GM23338 (cell line): ENCODE data around the gene FTO. TPM values are rescaled to one million over a fixed set of nuclear protein-coding genes. Genes with fewer than 3 reads are reported as not detected.

Experiments
- ATAC-seq: fragments of 200-7000 bp; cut with Tn5 transposase; 3 replicates; pipeline ENCODE4 v1.9.1; 2020
- DNase-seq: peaks from one replicate; pipeline ENCODE4 v3.0.0-alpha.2; 2015; ENCODE audit warnings: low spot score
- H2AFZ ChIP-seq: fragments of 200-600 bp; sonication (generic); 2 replicates; pipeline ENCODE4 v1.8.0; 2016; ENCODE audit warnings: antibody characterized with exemption, mild to moderate bottlenecking, moderate library complexity
- H3F3A ChIP-seq: fragments of 200-600 bp; sonication (generic); replicated peaks from 2 replicates; pipeline ENCODE4 v1.8.0; 2017; ENCODE audit warnings: antibody characterized with exemption, mixed run types, low read depth
- H3K27ac ChIP-seq: fragments of 200-600 bp; sonication (generic); 2 replicates; pipeline ENCODE4 v1.6.1; 2016; ENCODE audit warnings: low read depth
- H3K27me3 ChIP-seq: fragments of 200-600 bp; sonication (generic); 2 replicates; pipeline ENCODE4 v1.8.0; 2016; ENCODE audit warnings: mild to moderate bottlenecking, mixed run types, moderate library complexity; ENCODE audit not compliant: insufficient read depth
- H3K36me3 ChIP-seq: fragments of 200-600 bp; sonication (generic); 2 replicates; pipeline ENCODE4 v1.8.0; 2016; ENCODE audit warnings: mild to moderate bottlenecking; ENCODE audit not compliant: insufficient read depth
- H3K4me1 ChIP-seq: fragments of 200-600 bp; sonication (generic); 2 replicates; pipeline ENCODE4 v1.8.0; 2016; ENCODE audit warnings: mild to moderate bottlenecking, moderate library complexity; ENCODE audit not compliant: insufficient read depth
- H3K4me2 ChIP-seq: fragments of 200-600 bp; sonication (generic); 2 replicates; pipeline ENCODE4 v1.7.1; 2017; ENCODE audit warnings: mixed run types
- H3K4me3 ChIP-seq: fragments of 200-600 bp; sonication (generic); 2 replicates; pipeline ENCODE4 v1.6.1; 2016; ENCODE audit warnings: mixed run types
- H3K79me2 ChIP-seq: fragments of 200-600 bp; sonication (generic); replicated peaks from 2 replicates; pipeline ENCODE4 v1.8.0; 2017; ENCODE audit warnings: mild to moderate bottlenecking; ENCODE audit not compliant: insufficient read depth
- H3K9me2 ChIP-seq: fragments of 200-600 bp; sonication (generic); 2 replicates; pipeline ENCODE4 v1.8.0; 2017; ENCODE audit not compliant: insufficient read depth
- H4K20me1 ChIP-seq: fragments of 200-600 bp; sonication (generic); replicated peaks from 2 replicates; pipeline ENCODE4 v1.8.0; 2017; ENCODE audit warnings: mild to moderate bottlenecking; ENCODE audit not compliant: insufficient read depth
- H3K27ac Mint-ChIP-seq: 2 replicates; pipeline ENCODE4 v1.8.0; 2020; ENCODE audit warnings: inconsistent platforms, mild to moderate bottlenecking, moderate library complexity, mixed read lengths
- H3K27me3 Mint-ChIP-seq: 3 replicates; pipeline ENCODE4 v1.8.0; 2022; ENCODE audit warnings: low read depth, mild to moderate bottlenecking, moderate library complexity, mixed read lengths, inconsistent platforms; ENCODE audit not compliant: insufficient read depth, poor library complexity
- H3K36me3 Mint-ChIP-seq: 3 replicates; pipeline ENCODE4 v1.8.0; 2021; ENCODE audit warnings: low read depth, mild to moderate bottlenecking, inconsistent platforms, moderate library complexity, mixed read lengths
- H3K4me1 Mint-ChIP-seq: 3 replicates; pipeline ENCODE4 v1.8.0; 2020; ENCODE audit warnings: mild to moderate bottlenecking, inconsistent platforms, mixed read lengths
- H3K4me3 Mint-ChIP-seq: 3 replicates; pipeline ENCODE4 v1.8.0; 2021; ENCODE audit warnings: moderate library complexity, mild to moderate bottlenecking, inconsistent platforms, mixed read lengths
- H3K9me3 Mint-ChIP-seq: 3 replicates; pipeline ENCODE4 v1.8.0; 2020; ENCODE audit warnings: moderate library complexity, mild to moderate bottlenecking, inconsistent platforms, mixed read lengths
- CREB1 ChIP-seq: fragments of 250-450 bp; sonication (Bioruptor Pico); IDR thresholded peaks from 2 replicates; pipeline ENCODE4 v1.5.0; 2020; ENCODE audit warnings: low read depth, mild to moderate bottlenecking, moderate library complexity
- CTCF ChIP-seq, 2 experiments: fragments of 200-600 bp in 1 of 2; sonication (generic) in 1 of 2; conservative IDR thresholded peaks; 2 replicates each; pipeline versions ENCODE4 v1.5.1 to v1.6.1; 2016 to 2017; ENCODE audit warnings: antibody characterized with exemption in 2 of 2, low read depth in 2 of 2, mild to moderate bottlenecking in 2 of 2, moderate library complexity in 1 of 2
- ETS1 ChIP-seq: IDR thresholded peaks from 2 replicates; pipeline ENCODE4 v1.6.1; 2016; ENCODE audit warnings: antibody characterized with exemption
- EZH2 ChIP-seq: fragments of 200-600 bp; sonication (generic); IDR thresholded peaks from one replicate; pipeline ENCODE4 v1.8.0; 2017; ENCODE audit warnings: antibody characterized with exemption, mild to moderate bottlenecking, low read depth; ENCODE audit not compliant: unreplicated experiment
- EZH2phosphoT487 ChIP-seq: fragments of 200-600 bp; sonication (generic); IDR thresholded peaks from one replicate; pipeline ENCODE4 v1.8.1; 2018; ENCODE audit warnings: antibody characterized with exemption; ENCODE audit not compliant: unreplicated experiment
- NANOG ChIP-seq: IDR thresholded peaks from 2 replicates; pipeline ENCODE4 v1.6.1; 2016; ENCODE audit warnings: antibody characterized with exemption, borderline replicate concordance
- ZNF331 ChIP-seq: fragments of 250-450 bp; sonication (Bioruptor Pico); IDR thresholded peaks from 2 replicates; pipeline ENCODE4 v1.5.0; 2020; ENCODE audit warnings: low read depth, mild to moderate bottlenecking, moderate library complexity
- ZNF462 ChIP-seq: fragments of 250-450 bp; sonication (Bioruptor Pico); IDR thresholded peaks from 2 replicates; pipeline ENCODE4 v1.5.0; 2020; ENCODE audit warnings: mild to moderate bottlenecking, moderate library complexity
- polyA plus RNA-seq: library from polyadenylated mRNA; unstranded; fragments of >200 nt; fragmentation: Nextera tagmentation; extraction: Ambion mirVana; gene quantifications from 2 replicates; pipeline ENCODE4 v1.2.1, GENCODE V29; 2016
- total RNA-seq: library from RNA; depleted of rRNA; stranded (reverse); fragments of >200 nt; shearing (Covaris generic); gene quantifications from 2 replicates; pipeline ENCODE4 v1.2.3, GENCODE V29; 2014

FTO gene
- total and polyA plus RNA-seq, 2 experiments from 2014 or later: 17.7 to 69.6 TPM

GRCh38 chr16:53892155-53892554 lies 188.2 kb downstream of the FTO start:
- TF ChIP-seq CTCF (conservative IDR thresholded peaks at IDR 0.05; ENCODE audit: low read depth in 2 of 2) (peak; percentile 75 to 77), NANOG (no peak)
- Histone ChIP-seq H4K20me1 (no peaks in the 10 kb centered on the region), H3K4me3 (no peak overlapping the region), H3K27me3 (no peaks in the 10 kb centered on the region), H3K36me3 (no peaks in the 10 kb centered on the region), H2AFZ (no peak overlapping the region), H3K4me1 (peaks cover 7% of the 10 kb centered on the region), H3K79me2 (no peaks in the 10 kb centered on the region), H3K9me2 (no peaks in the 10 kb centered on the region), H3F3A (no peaks in the 10 kb centered on the region), H3K4me2 (no peak overlapping the region), H3K27ac (no peak overlapping the region)
- Mint-ChIP-seq H3K27ac (no peak overlapping the region), H3K9me3 (no peaks in the 10 kb centered on the region), H3K36me3 (no peaks in the 10 kb centered on the region; the same call in 2 of the 3 replicates), H3K4me1 (peaks cover 19% of the 10 kb centered on the region), H3K27me3 (peaks cover 4% of the 10 kb centered on the region), H3K4me3 (no peak overlapping the region)
- DNase-seq (peak; percentile 74), ATAC-seq (peak; percentile 85)

GRCh38 chr16:53893731-53894435 lies 189.9 kb downstream of the FTO start:
- Mint-ChIP-seq H3K9me3 (no peaks in the 10 kb centered on the region), H3K4me1 (peaks cover 22% of the 10 kb centered on the region), H3K27ac (no peak overlapping the region; the same call in 1 of the 2 replicates), H3K4me3 (no peak overlapping the region), H3K36me3 (no peaks in the 10 kb centered on the region; the same call in 2 of the 3 replicates), H3K27me3 (peaks cover 4% of the 10 kb centered on the region)
- Histone ChIP-seq H3K4me1 (peaks cover 7% of the 10 kb centered on the region), H3K4me3 (no peak overlapping the region), H3K27ac (no peak overlapping the region), H3K79me2 (no peaks in the 10 kb centered on the region), H2AFZ (no peak overlapping the region), H3K9me2 (no peaks in the 10 kb centered on the region), H4K20me1 (no peaks in the 10 kb centered on the region), H3K4me2 (no peak overlapping the region), H3K27me3 (no peaks in the 10 kb centered on the region), H3K36me3 (no peaks in the 10 kb centered on the region), H3F3A (no peaks in the 10 kb centered on the region)
- TF ChIP-seq CREB1 (CRISPR knock-in tag): no peak
- no peak for TF ChIP-seq EZH2
- no peak for TF ChIP-seq ETS1
- TF ChIP-seq EZH2phosphoT487: no peak
- no peak for TF ChIP-seq ZNF331 (CRISPR knock-in tag)
- TF ChIP-seq ZNF462 (CRISPR knock-in tag): no peak
- DNase-seq (no peak), ATAC-seq (0 out of 3 replicates have a peak, but pooled peaks have one; percentile 40)
